Panc1 (cell line): Measurements from ENCODE around the gene ADAM10. TPM values are rescaled to one million over a fixed set of nuclear protein-coding genes. Genes with fewer than 3 reads are reported as not detected.

Experiments used
- ATAC-seq: fragments of 200-7000 bp; cut with Tn5 transposase; 2 replicates; pipeline ENCODE4 v1.9.1; 2020; ENCODE audit warnings: mild to moderate bottlenecking, moderate library complexity
- BruUV-seq: library from RNA; stranded (reverse); fragments of 400-500 nt; replicated peaks from 2 replicates; lab custom pipeline; 2021; lab: Mats Ljungman, UMichigan
- CTCF ChIA-PET: fragments of 300-600 bp; sonication (Branson Sonifier 250); formaldehyde crosslinking; loops from one replicate; lab custom pipeline; 2022; ENCODE audit warnings: antibody characterized with exemption; lab: Charles Lee
- POLR2A ChIA-PET: fragments of 300-600 bp; sonication (Branson Sonifier 250); formaldehyde crosslinking; loops from one replicate; lab custom pipeline; 2022; ENCODE audit warnings: antibody characterized with exemption; lab: Charles Lee
- DNase-seq: peaks from one replicate; pipeline ENCODE4 v3.0.0-alpha.2; 2010; ENCODE audit warnings: low read depth, low spot score
- H3K27ac ChIP-seq: 2 replicates; pipeline ENCODE4 v1.5.1; 2011; ENCODE audit warnings: mild to moderate bottlenecking, low read length, inconsistent platforms
- H3K27me3 ChIP-seq: fragments of 200-500 bp; sonication (Bioruptor generic); 2 replicates; pipeline ENCODE4 v1.6.0; 2014; ENCODE audit warnings: low read length, inconsistent platforms; ENCODE audit not compliant: control insufficient read depth, insufficient read depth
- H3K36me3 ChIP-seq: fragments of 200-500 bp; sonication (Bioruptor generic); 2 replicates; pipeline ENCODE4 v1.5.1; 2014; ENCODE audit warnings: inconsistent platforms, mild to moderate bottlenecking, low read length, moderate library complexity; ENCODE audit not compliant: control insufficient read depth, insufficient read depth
- H3K4me1 ChIP-seq: 2 replicates; pipeline ENCODE4 v1.5.1; 2011; ENCODE audit warnings: inconsistent platforms, mild to moderate bottlenecking, low read length, moderate library complexity; ENCODE audit not compliant: control insufficient read depth, insufficient read depth
- H3K4me3 ChIP-seq, 2 experiments: 2 replicates each; pipeline ENCODE4 v1.5.1; 2011 to 2012; ENCODE audit warnings: low read depth in 2 of 2, low read length in 2 of 2, mild to moderate bottlenecking in 2 of 2, inconsistent platforms in 1 of 2, moderate library complexity in 1 of 2
- H3K9me3 ChIP-seq: fragments of 200-500 bp; sonication (Bioruptor generic); 2 replicates; pipeline ENCODE4 v1.5.1; 2014; ENCODE audit warnings: low read depth, mild to moderate bottlenecking, inconsistent platforms, low read length, moderate library complexity; ENCODE audit not compliant: control insufficient read depth, insufficient read depth
- CTCF ChIP-seq: fragments of 450-650 bp; IDR thresholded peaks from 2 replicates; pipeline ENCODE4 v1.5.1; 2017; ENCODE audit warnings: mild to moderate bottlenecking
- POLR2AphosphoS5 ChIP-seq: IDR thresholded peaks from 2 replicates; pipeline ENCODE4 v1.6.1; 2012; ENCODE audit warnings: mild to moderate bottlenecking, low read depth, low read length, moderate library complexity
- REST ChIP-seq, 2 experiments: IDR thresholded peaks; 2 replicates each; pipeline ENCODE4 v1.6.1; 2011 to 2012; ENCODE audit warnings: low read depth in 2 of 2, control low read depth in 1 of 2, low read length in 1 of 2, mild to moderate bottlenecking in 1 of 2, moderate library complexity in 1 of 2; ENCODE audit not compliant: insufficient read depth in 1 of 2
- SIN3A ChIP-seq: IDR thresholded peaks from 2 replicates; pipeline ENCODE4 v1.6.1; 2012; ENCODE audit warnings: low read depth, mild to moderate bottlenecking, low read length, moderate library complexity, borderline replicate concordance; ENCODE audit not compliant: insufficient read depth
- TCF7L2 ChIP-seq: IDR thresholded peaks from 2 replicates; pipeline ENCODE4 v1.6.1; 2011; ENCODE audit warnings: mild to moderate bottlenecking, low read depth, low read length, inconsistent platforms
- in situ Hi-C: cut with HindIII; loops from 2 replicates; pipeline ENCODE4 v1.10.0; 2016; ENCODE audit warnings: low sequenced_read_pairs, low pct_unique_long_range_greater_than_20kb
- intact Hi-C: fragments of 100-400 bp; cut with micrococcal nuclease; formaldehyde crosslinking; loops from one replicate; pipeline ENCODE4 v1.10.0; 2022; ENCODE audit not compliant: unreplicated experiment
- total RNA-seq: library from RNA; stranded (reverse); gene quantifications from one replicate; pipeline ENCODE4 v1.2.1, GENCODE V29; 2021; ENCODE audit not compliant: unreplicated experiment

Gene ADAM10
- total RNA-seq, 1 experiment from 2014 or later = 176 TPM

- ATAC-seq (no peak), DNase-seq (no peak)
- Histone ChIP-seq H3K9me3 (no peaks in the 10 kb centered on the region), H3K4me3 (no peak overlapping the region), H3K36me3 (no peaks in the 10 kb centered on the region; the same call in 1 of the 2 replicates), H3K4me1 (no peaks in the 10 kb centered on the region), H3K27ac (no peak overlapping the region), H3K27me3 (no peaks in the 10 kb centered on the region)
- in situ Hi-C loops (no loop called here), intact Hi-C loops (no loop called here)
- BruUV-seq = no TSS peak
- CTCF ChIA-PET = no interaction called here
- TF ChIP-seq POLR2AphosphoS5 (no peak), CTCF (no peak), SIN3A (no peak), REST (IDR thresholded peaks at IDR 0.05; ENCODE audit: insufficient read depth in 1 of 2, low read depth in 2 of 2, low read length in 1 of 2) (no peak), TCF7L2 (no peak)
- POLR2A ChIA-PET = no interaction called here
Observed at GRCh38 chr15:58602823-58603222, 146.7 kb downstream of the ADAM10 start.

- no TSS peak for BruUV-seq
- CTCF ChIA-PET = no interaction called here
- intact Hi-C loops (no loop called here), in situ Hi-C loops (no loop called here)
- Histone ChIP-seq H3K36me3 (peaks cover 8% of the 10 kb centered on the region; the same call in 1 of the 2 replicates), H3K4me3 (no peak overlapping the region), H3K27ac (no peak overlapping the region), H3K9me3 (no peaks in the 10 kb centered on the region), H3K27me3 (no peaks in the 10 kb centered on the region), H3K4me1 (no peaks in the 10 kb centered on the region)
- ATAC-seq (no peak), DNase-seq (no peak)
- POLR2A ChIA-PET = no interaction called here
- TF ChIP-seq POLR2AphosphoS5 (no peak), SIN3A (no peak), TCF7L2 (no peak), REST (IDR thresholded peaks at IDR 0.05; ENCODE audit: insufficient read depth in 1 of 2, low read depth in 2 of 2, low read length in 1 of 2) (no peak), CTCF (no peak)
Observed at GRCh38 chr15:58598829-58599210, 150.7 kb downstream of the ADAM10 start.
